Globus pallidus (tissue), 1 donor: ENCODE results near the gene DPCD.

Source experiments
- DNase-seq: peaks from one replicate; pipeline ENCODE4 v3.0.0-alpha.2; 2015; ENCODE audit warnings: low spot score

Gene DPCD

GRCh38 chr10:101567165-101568006 is 20.7 kb upstream of the DPCD start:
- no peak for DNase-seq

- no peak for DNase-seq
Measured at GRCh38 chr10:101568054-101568745, 19.9 kb upstream of the DPCD start.

DNA sequence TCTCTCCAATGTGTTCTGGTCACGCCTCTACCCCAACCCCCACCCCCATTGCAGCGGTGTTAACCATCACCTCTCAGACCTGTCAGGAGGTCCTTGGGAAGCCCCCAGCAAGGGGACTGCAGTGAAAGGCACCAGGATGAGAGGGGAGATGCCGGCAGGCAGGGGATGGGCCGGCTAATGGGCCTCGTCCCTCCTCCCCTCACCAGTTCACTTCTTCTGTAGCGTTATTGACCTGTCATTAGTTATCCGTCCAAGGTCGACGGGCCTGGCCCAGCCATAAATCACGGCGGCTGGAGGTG is 18.8 kb upstream of the DPCD start:
- no peak for DNase-seq

GRCh38 chr10:101569622-101570427 is 18.3 kb upstream of the DPCD start:
- DNase-seq, result peak; percentile 52

GRCh38 chr10:101570428-101571270 is 17.5 kb upstream of the DPCD start:
- DNase-seq, result no peak

GRCh38 chr10:101571271-101571925 is 16.7 kb upstream of the DPCD start:
- DNase-seq, result no peak

DNA sequence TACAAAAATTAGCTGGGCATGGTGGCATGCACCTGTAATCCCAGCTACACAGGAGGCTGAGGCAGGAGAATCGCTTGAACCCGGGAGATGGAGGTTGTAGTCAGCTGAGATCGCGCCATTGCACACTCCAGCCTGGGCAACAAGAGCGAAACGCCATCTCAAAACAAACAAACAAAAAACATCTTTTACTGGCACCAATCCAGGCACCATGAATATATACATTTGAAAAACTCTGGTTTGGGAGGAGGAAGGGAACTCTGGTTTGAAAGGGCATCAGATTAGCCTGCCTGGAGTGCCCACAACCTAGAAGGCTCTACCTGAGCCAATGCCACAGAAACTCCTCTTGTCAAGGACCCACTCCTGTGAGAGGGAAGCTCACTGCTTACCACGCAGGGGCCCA is 16.0 kb upstream of the DPCD start:
- DNase-seq, result no peak

DNA sequence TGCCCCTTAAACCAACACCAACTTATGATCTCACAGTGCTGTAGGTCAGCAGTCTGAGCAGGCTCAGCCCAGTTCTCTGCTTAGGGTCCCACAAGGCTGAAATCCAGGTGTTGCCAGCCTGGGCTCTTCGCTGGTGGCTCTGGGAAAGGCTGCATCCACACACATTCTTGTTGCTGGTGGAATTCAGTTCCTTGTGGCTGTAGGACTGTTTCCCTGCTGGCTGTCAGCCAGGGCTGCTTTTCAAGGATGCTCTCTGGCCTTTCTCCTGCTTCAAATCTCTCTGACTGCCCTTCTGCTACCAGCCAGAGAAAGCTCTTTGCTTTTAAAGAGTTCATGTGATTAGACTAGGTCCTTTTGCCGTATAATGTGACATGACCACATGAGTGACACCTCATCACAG is 15.3 kb upstream of the DPCD start:
- no peak for DNase-seq

DNA sequence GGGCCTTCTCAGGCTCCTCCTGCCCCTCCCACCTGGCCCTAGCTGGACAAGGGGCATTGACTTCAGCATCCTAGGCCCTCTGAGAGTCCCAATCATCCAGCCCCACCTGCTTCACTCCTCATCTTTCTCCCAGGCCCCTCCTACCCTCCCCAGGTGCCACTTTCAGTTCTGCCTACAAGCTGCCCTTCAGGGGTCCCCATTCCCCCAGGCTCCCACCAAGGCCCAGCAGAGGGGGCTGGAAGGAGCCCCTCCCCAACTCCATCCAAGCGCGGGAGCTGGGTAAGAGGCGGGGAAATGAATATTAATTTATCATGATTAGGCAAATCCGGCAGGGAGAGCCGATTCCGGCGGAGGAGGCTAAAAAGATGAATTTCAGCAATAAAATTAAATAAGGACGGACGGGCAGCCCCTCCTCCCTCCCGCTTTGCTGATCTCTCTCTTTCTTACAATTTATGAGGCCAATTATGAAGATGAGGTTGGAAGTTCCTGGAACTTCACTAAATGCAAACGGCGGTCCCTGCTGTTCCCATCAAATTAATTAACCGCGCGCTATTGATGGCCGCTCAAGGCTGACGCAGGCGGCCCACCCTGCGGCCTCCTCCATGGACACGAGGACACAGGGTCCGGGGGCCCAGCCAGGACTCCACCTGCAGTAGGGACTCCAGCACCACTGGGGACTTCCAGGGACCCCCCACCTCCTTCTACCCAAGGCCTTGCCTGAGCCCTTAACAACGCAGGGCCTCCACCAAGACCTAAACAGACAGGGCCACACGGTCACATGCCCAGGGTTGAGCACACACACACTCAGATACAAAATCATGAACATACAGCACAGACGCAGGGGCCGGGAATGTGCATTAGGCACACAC is 14.0 kb upstream of the DPCD start:
- DNase-seq, result no peak

DNA sequence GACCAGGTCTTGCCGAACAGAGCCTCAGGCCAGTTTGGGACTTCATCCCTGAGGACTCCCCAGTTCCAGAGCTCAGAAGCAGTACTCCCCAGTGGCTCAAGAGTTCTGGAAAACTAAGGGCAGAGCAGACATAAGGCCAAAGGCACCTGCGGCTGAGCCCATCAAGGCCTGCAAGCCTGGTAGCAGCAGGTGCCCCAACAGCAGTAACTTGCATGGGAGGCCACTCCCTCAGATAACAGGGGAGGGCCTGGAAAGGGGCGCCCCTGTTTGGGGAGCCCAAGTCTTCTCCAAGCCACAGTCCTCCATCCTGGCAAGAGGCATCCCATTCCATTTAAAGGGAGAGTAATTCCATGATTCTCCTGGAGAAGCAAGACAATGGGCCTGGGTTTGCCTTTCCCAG is 13.0 kb upstream of the DPCD start:
- no peak for DNase-seq

- DNase-seq, result no peak
Measured at GRCh38 chr10:101575580-101576210, 12.4 kb upstream of the DPCD start.

DNA sequence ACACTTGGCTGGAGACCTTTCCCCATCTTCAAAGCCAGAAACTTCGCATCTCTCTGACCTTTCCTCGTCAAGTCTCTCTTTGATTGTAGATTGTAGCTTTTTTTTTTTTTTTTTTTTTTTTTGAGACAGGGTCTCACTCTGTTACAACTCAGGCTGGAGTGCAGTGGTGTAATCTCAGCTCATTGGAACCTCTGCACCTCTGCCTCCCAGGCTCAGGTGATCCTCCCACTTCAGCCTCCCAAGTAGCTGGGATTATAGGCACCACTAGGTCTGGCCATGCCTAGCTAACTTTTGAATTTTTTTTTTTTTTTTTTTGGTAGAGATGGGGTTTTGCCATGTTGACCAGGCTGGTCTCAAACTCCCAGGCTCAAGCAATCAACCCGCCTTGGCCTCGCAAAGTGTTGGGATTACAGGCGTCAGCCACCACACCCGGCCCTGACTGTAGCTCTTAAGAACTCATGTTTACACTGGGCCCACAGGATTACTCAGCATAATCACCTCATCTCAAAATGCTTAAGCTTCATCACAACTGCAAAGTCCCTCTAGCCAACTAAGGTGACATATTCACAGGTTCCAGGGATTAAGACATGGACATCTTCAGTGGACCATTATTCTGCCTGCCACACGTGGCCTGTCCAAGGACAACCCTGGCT is 11.8 kb upstream of the DPCD start:
- no peak for DNase-seq

GRCh38 chr10:101577121-101577871 is 10.8 kb upstream of the DPCD start:
- no peak for DNase-seq

DNA sequence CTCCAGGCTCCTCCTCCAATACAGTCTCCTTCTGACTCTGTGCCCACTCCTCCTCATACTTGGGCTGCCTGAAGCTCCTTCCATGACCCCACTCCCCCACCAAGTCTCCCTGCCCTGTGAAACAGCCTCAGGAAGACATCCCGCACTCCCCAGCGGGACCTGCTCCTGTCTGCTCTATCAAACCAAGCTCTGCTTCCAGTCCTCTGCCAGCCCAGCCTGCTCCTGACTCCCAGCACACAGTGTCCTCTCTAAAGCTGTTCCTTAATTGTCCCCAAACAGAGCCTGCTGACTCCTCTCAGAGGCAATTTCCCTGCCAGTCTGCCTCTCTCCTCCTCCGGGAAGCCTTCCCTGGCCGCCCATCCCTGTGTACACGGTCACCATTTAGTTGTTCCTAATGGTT is 9.9 kb upstream of the DPCD start:
- DNase-seq, result no peak

DNA sequence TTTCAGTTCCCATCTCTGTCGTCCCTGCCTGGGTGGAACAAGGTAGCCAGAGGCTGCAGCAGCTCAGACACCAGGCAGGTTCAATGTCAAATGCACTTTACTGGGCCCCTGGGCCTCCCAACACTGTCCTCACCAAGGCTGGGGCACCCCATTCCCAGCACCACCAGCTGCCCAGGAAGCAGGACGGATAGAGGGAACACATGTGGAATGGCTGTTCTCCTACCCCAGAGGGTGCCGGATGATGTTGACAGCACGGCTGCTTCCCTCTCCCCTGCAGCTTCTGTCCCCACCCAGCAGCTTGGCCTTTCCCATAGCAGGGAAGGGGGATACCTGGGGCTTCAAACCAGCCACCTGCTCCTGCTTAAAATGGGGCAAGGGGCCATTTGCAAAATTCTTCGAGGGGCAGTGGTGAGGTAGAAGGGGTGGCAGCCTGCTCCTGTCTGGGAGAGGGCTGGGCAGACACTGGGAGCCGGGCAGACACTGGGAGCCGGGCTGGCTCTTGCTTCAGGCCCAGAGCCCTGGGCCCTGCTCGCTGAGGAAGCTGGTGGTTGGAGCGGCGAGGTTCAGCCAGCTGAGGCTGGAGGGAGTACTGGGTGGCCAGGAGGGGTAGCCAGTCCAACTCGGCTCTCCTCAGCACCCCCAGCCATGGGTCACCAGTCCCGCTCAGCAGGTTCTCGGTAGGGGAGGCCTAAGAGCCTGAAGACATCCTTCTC is 9.2 kb upstream of the DPCD start:
- DNase-seq, result no peak

GRCh38 chr10:101579516-101579870 is 8.6 kb upstream of the DPCD start:
- DNase-seq, result no peak

DNA sequence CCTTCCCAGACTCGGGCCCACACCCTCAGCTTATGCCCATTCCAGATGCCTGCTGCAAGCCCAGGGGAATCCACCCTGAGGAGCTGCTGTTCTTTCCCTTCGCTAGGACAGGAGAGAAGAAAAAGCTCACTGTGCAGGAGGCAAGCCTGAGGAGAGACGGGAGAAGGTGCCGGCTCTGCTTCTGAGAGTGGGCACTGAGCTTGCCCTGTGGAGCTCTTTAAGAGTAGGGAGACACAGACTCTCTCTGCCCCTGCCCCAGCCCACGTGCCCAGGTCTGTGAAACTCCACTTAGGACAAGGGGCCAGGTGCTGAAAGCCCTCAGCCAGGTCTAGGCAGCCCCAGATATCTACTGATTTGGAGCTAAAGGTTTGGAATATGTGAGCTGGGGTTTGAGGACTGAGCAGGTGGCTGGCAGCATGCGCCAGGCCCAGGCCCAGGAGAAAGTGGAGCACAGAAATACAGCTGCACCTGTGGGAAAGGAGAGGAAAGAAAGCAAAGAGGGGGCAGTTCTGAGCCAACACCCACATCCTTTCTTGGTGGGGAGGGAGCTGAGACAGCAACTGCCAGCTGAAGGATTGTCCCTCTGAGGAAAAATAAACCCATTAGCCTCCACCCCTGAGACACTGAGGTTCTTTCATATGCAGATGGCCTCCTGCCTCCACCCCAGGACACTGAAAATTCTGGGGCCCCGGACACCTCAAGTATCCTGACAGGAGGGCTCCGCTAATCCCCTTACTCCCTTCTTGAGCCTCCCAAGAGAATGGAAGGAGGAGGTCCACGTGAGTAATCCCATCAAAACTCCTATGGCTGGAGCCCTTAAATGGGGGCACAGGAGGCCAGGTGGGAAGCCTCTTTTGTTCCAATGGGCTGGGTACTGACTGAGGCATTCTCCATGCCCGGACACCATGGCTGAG is 7.4 kb upstream of the DPCD start:
- DNase-seq, result no peak
